Keratinocyte (primary cell): ENCODE results near the gene GNB4. TPM values are rescaled to one million over a fixed set of nuclear protein-coding genes. Genes with fewer than 3 reads are reported as not detected.
A peak's percentile ranks its signal among the peaks of the same experiment; 100 is the strongest.

ENCODE experiments used
- DNase-seq: peaks from one replicate; pipeline ENCODE4 v3.0.0-alpha.2; 2011; ENCODE audit warnings: low read depth, missing footprints, low spot score
- FAIRE-seq: peaks from 2 replicates; lab custom pipeline; 2011; peaks lifted over from hg19 to GRCh38; lab: Jason Lieb, UNC
- H2AFZ ChIP-seq: 2 replicates; pipeline ENCODE4 v1.6.0; 2012; ENCODE audit warnings: low read length, control low read depth, inconsistent platforms; ENCODE audit not compliant: control insufficient read depth
- H3K27ac ChIP-seq: 2 replicates; pipeline ENCODE4 v1.5.1; 2011; ENCODE audit warnings: low read length; ENCODE audit not compliant: control insufficient read depth, insufficient read depth
- H3K27me3 ChIP-seq: 3 replicates; pipeline ENCODE4 v1.6.0; 2011; ENCODE audit warnings: low read length; ENCODE audit not compliant: control insufficient read depth, insufficient read depth; ENCODE audit errors: extremely low read depth
- H3K36me3 ChIP-seq, 2 experiments: 2 replicates in 1 of 2; 3 replicates in 1 of 2; pipeline ENCODE4 v1.5.1; 2011; ENCODE audit warnings: low read length in 2 of 2, mild to moderate bottlenecking in 1 of 2; ENCODE audit not compliant: control insufficient read depth in 2 of 2, insufficient read depth in 2 of 2; ENCODE audit errors: extremely low read depth in 1 of 2
- H3K4me1 ChIP-seq: 3 replicates; pipeline ENCODE4 v1.5.1; 2011; ENCODE audit warnings: low read length; ENCODE audit not compliant: control insufficient read depth, insufficient read depth; ENCODE audit errors: extremely low read depth
- H3K4me2 ChIP-seq: 3 replicates; pipeline ENCODE4 v1.6.0; 2011; ENCODE audit warnings: low read depth, low read length; ENCODE audit not compliant: control insufficient read depth, insufficient read depth; ENCODE audit errors: extremely low read depth
- H3K4me3 ChIP-seq, 3 experiments: fragments of 200-600 bp in 1 of 3; sonication (generic) in 1 of 3; 2 replicates in 2 of 3; 3 replicates in 1 of 3; pipeline ENCODE4 v1.5.1; 2011 to 2016; ENCODE audit warnings: low read length in 3 of 3, mild to moderate bottlenecking in 3 of 3, control low read depth in 2 of 3, inconsistent platforms in 1 of 3, low read depth in 1 of 3, mixed read lengths in 1 of 3, mixed run types in 1 of 3, moderate library complexity in 1 of 3; ENCODE audit not compliant: control insufficient read depth in 2 of 3, insufficient read depth in 2 of 3; ENCODE audit errors: extremely low read depth in 1 of 3
- H3K79me2 ChIP-seq: 2 replicates; pipeline ENCODE4 v1.6.0; 2012; ENCODE audit warnings: low read length; ENCODE audit not compliant: control insufficient read depth, insufficient read depth
- H3K9ac ChIP-seq: 3 replicates; pipeline ENCODE4 v1.6.0; 2011; ENCODE audit warnings: low read length; ENCODE audit not compliant: control insufficient read depth, insufficient read depth; ENCODE audit errors: extremely low read depth
- H3K9me1 ChIP-seq: 3 replicates; pipeline ENCODE4 v1.6.0; 2011; ENCODE audit warnings: low read length; ENCODE audit not compliant: control insufficient read depth, insufficient read depth; ENCODE audit errors: extremely low read depth
- H3K9me3 ChIP-seq: 2 replicates; pipeline ENCODE4 v1.5.1; 2012; ENCODE audit warnings: low read depth, low read length; ENCODE audit not compliant: control insufficient read depth
- H4K20me1 ChIP-seq: 3 replicates; pipeline ENCODE4 v1.6.0; 2011; ENCODE audit warnings: low read length; ENCODE audit not compliant: control insufficient read depth, insufficient read depth; ENCODE audit errors: extremely low read depth
- EZH2 ChIP-seq: IDR thresholded peaks from one replicate; pipeline ENCODE4 v1.6.1; 2012; ENCODE audit warnings: inconsistent platforms, mild to moderate bottlenecking, low read length, moderate library complexity
- dilution Hi-C: fragments of 300-500 bp; cut with MboI; formaldehyde crosslinking; loops from one replicate; pipeline ENCODE4 v1.7.0; 2020; ENCODE audit warnings: low sequenced_read_pairs; ENCODE audit not compliant: extremely low pct_ligation_motif_present
- polyA plus RNA-seq, 5 experiments: library from polyadenylated mRNA; depleted of rRNA in 3 of 5; stranded (reverse) in 3 of 5; stranded (forward) in 1 of 5; unstranded in 1 of 5; fragments of >200 nt; gene quantifications; 1 replicate in 1 of 5; 2 replicates in 3 of 5; 3 replicates in 1 of 5; pipeline versions ENCODE4 v1.2.1 to v1.2.3, GENCODE V29; 2011 to 2012; ENCODE audit warnings: missing spikeins in 2 of 5, low read depth in 1 of 5, low replicate concordance in 1 of 5
- TF ChIP-seq, protein P1 (sequence below), 3 experiments: IDR thresholded peaks in 1 of 3; conservative IDR thresholded peaks in 1 of 3; optimal IDR thresholded peaks in 1 of 3; 2 replicates in 2 of 3; 3 replicates in 1 of 3; pipeline versions ENCODE3 to v1.5.1; 2011; ENCODE audit warnings: low read length in 3 of 3, mild to moderate bottlenecking in 3 of 3, moderate library complexity in 2 of 3, control low read depth in 1 of 3, inconsistent platforms in 1 of 3; ENCODE audit not compliant: insufficient read depth in 2 of 3; ENCODE audit errors: extremely low read depth in 1 of 3

GNB4 gene
- polyA plus RNA-seq, 1 donor (not counting 4 experiments of a cell fraction or from before 2014, with no cell fraction given), result 51.1 TPM

- H3K36me3 ChIP-seq, result peaks cover 15 to 25% of the 10 kb centered on the region in 2 experiments
- H3K9me3 ChIP-seq, result no peaks in the 10 kb centered on the region
- FAIRE-seq (no peak), DNase-seq (no peak)
- H3K4me1 ChIP-seq, result peaks cover 4% of the 10 kb centered on the region
- H3K4me3 ChIP-seq, result no peak overlapping the region
- H4K20me1 ChIP-seq, result no peaks in the 10 kb centered on the region
- H3K27me3 ChIP-seq, result no peaks in the 10 kb centered on the region
- H3K4me2 ChIP-seq, result no peak overlapping the region
- peaks cover 5% of the 10 kb centered on the region for H3K79me2 ChIP-seq
- no peak overlapping the region for H3K27ac ChIP-seq
- dilution Hi-C loops, result no loop called here
- H3K9me1 ChIP-seq, result no peaks in the 10 kb centered on the region
- H2AFZ ChIP-seq, result no peak overlapping the region
- TF ChIP-seq EZH2, result no peak
- TF ChIP-seq, protein P1, sequence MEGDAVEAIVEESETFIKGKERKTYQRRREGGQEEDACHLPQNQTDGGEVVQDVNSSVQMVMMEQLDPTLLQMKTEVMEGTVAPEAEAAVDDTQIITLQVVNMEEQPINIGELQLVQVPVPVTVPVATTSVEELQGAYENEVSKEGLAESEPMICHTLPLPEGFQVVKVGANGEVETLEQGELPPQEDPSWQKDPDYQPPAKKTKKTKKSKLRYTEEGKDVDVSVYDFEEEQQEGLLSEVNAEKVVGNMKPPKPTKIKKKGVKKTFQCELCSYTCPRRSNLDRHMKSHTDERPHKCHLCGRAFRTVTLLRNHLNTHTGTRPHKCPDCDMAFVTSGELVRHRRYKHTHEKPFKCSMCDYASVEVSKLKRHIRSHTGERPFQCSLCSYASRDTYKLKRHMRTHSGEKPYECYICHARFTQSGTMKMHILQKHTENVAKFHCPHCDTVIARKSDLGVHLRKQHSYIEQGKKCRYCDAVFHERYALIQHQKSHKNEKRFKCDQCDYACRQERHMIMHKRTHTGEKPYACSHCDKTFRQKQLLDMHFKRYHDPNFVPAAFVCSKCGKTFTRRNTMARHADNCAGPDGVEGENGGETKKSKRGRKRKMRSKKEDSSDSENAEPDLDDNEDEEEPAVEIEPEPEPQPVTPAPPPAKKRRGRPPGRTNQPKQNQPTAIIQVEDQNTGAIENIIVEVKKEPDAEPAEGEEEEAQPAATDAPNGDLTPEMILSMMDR (optimal IDR thresholded peaks at IDR 0.05 in 1 of 3, IDR thresholded peaks at IDR 0.05 in 1 of 3, conservative IDR thresholded peaks at IDR 0.05 in 1 of 3; ENCODE audit: extremely low read depth in 1 of 3, insufficient read depth in 2 of 3, low read length in 3 of 3), result no peak
- no peak overlapping the region for H3K9ac ChIP-seq
Measured at GRCh38 chr3:179355996-179356395, 95.3 kb downstream of the GNB4 start.

- Histone ChIP-seq H3K79me2 (peaks cover 17% of the 10 kb centered on the region), H3K9me3 (no peaks in the 10 kb centered on the region), H3K9me1 (peaks cover 2% of the 10 kb centered on the region), H3K27ac (peak overlapping the region; percentile 59), H3K4me2 (peak overlapping the region; percentile 86), H4K20me1 (no peaks in the 10 kb centered on the region), H3K4me1 (peaks cover 5% of the 10 kb centered on the region), H3K4me3 (peak overlapping the region; percentile 76 to 98 (median 84)), H3K36me3 (peaks cover 7 to 9% of the 10 kb centered on the region in 2 experiments), H2AFZ (peak overlapping the region; percentile 98), H3K9ac (peak overlapping the region; percentile 76), H3K27me3 (no peaks in the 10 kb centered on the region)
- dilution Hi-C loops, result no loop called here
- peak; percentile 32 for FAIRE-seq
- no peak for DNase-seq
- TF ChIP-seq, protein P1 (optimal IDR thresholded peaks at IDR 0.05 in 1 of 3, IDR thresholded peaks at IDR 0.05 in 1 of 3, conservative IDR thresholded peaks at IDR 0.05 in 1 of 3; ENCODE audit: extremely low read depth in 1 of 3, insufficient read depth in 2 of 3, low read length in 3 of 3), result no peak
- TF ChIP-seq EZH2, result no peak
Measured at GRCh38 chr3:179348325-179349013, 102.8 kb downstream of the GNB4 start.
